ENCODE results near the gene CSRNP2.

The CSRNP2 gene

GRCh38 chr12:51076236-51076930 is 7.0 kb downstream of the CSRNP2 start:
- DNase-seq: peak; percentile 51

- no peak for DNase-seq
Measured at GRCh38 chr12:51075390-51075789, 8.0 kb downstream of the CSRNP2 start.

DNA sequence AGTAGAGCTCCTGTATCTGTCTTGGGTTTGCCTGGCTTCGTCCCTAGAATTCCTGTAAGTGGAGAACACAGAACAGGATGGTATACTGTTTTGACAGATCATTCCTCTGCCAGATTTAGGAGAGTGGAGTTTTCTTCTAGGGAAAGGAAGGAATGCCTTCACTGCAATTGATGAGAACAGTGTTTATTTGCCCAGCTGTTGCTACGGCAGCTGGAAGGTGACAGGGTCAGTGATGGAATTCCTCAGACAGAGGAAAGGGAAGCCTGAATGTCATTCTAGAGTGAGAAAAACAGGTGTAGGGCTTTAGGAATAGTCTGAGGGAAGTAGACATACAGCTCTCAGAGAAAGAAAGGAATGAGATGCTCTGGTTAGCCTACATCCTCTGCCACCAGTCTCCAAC is 11.7 kb downstream of the CSRNP2 start:
- no peak for DNase-seq

DNA sequence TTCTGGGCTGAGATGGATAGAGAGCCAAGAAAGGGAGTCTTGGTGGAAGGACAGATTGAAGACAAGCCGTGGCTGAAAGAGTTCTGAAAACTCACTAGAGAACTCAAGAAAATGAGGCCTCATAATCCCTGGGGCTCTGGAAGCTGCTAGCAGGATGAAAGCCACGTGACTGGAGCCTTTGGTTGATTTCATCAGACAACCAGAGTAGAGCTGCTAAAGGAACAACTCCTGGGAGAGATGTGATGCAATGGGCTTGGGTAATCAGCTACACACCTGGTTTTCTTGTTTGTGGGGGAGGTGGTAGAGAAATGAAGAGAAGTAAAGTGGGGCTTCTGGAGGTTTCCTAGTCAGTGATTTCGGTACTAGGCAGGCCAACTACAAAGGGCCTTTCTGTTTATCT is 13.4 kb downstream of the CSRNP2 start:
- DNase-seq: no peak

DNA sequence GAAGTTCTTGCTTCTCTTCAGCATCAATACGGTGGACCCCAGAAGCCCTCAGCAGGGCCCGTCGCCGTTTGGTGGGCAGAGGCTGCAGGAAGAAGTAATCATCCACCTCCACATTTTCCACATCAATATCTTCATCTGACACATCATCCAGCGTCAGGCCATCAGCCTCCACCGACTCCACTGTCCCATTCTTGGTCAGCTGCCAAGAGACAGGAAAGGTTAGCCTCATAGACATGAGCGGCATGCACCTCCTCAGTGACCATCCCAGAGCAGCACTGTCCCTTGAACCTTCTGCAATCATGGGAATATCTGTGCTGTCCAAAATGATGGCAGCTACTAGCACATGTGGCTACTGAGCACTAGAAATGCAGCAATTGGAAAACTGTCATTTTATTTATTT is 15.6 kb downstream of the CSRNP2 start:
- DNase-seq: no peak

- DNase-seq: no peak
Measured at GRCh38 chr12:51067229-51067628, 16.2 kb downstream of the CSRNP2 start.

- no peak for DNase-seq
Measured at GRCh38 chr12:51065530-51065929, 17.9 kb downstream of the CSRNP2 start.

DNA sequence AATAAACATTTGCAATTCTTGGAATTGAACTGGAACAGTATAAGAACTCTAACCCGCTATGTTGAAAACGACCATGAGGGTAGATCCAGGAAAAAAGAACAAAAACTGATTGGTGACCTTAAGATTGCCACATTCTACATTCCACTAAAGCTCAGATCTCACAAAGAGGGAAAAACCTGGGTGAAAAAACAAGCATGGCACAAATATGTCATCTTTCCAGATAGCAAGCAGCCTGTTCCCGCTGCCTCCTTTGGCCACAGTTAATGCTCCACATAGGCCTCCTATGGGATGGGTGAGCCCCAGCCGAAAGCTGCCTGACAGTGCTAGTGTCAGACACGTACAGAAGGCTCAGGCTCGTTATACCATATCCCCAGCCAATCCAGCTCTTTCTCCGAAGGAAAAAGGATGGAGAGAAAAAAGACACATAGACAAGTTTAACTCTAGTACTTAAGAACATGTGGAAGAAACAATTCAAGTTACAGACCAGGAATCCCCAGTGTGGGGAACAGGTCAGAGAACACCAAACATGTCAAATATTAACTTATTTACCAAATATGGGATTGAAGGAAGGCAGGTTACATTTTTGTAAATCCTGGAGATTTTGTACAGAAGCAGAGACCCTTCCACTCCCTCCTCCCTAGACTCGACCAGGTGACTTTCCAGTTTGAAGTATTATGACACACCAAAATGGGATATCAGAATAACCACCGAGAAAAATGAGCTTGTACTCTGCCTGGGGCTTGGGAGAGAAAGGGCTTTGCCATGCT is 20.6 kb downstream of the CSRNP2 start:
- no peak for DNase-seq

GRCh38 chr12:51059086-51059485 is 24.3 kb downstream of the CSRNP2 start:
- no peak for DNase-seq

DNA sequence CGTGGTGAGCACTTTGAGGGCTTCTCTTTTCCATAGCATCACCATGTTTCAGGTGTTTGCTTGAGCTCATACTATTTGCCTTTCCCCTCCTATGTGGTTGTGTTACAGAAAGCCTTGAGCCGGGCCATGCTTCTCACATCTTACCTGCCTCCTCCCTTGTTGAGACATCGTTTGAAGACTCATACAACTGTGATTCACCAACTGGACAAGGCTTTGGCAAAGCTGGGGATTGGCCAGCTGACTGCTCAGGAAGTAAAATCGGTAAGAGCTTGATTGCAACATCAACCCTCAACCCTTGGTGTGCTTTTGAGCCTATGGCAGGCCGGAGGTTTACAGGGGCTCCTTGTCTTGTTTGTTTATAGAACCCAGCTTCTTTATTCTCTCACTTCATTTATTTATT is 27.2 kb downstream of the CSRNP2 start:
- no peak for DNase-seq

GRCh38 chr12:51055060-51055459 is 28.3 kb downstream of the CSRNP2 start:
- DNase-seq: no peak

GRCh38 chr12:51051787-51052186 is 31.6 kb downstream of the CSRNP2 start:
- no peak for DNase-seq

DNA sequence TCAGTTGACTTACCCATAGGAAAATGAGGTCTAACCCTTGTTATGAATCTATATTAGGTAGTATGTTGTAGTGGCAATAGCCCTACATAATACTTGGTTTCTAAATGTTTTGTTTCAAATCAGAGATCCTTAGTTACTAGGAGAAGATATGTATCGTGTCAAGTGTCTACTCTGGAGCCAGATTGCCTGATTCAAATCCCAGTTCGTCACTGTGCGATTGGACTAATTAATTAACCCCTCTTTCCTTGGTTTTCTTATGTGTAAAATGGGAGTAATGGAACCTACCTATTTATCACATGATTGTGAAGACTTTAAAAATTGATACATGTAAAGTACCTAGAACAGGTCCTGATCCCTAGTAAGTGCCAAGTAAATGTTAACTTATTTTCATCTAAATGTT is 33.9 kb downstream of the CSRNP2 start:
- DNase-seq: no peak

GRCh38 chr12:51048661-51049251 is 34.6 kb downstream of the CSRNP2 start:
- no peak for DNase-seq

GRCh38 chr12:51047655-51048540 is 35.5 kb downstream of the CSRNP2 start, which contains the start of gene LETMD1:
LETMD1 (plus strand) TSS chr12:51048327; CDS start chr12:51048357, 30 bp downstream.
- DNase-seq: peak; percentile 92

DNA sequence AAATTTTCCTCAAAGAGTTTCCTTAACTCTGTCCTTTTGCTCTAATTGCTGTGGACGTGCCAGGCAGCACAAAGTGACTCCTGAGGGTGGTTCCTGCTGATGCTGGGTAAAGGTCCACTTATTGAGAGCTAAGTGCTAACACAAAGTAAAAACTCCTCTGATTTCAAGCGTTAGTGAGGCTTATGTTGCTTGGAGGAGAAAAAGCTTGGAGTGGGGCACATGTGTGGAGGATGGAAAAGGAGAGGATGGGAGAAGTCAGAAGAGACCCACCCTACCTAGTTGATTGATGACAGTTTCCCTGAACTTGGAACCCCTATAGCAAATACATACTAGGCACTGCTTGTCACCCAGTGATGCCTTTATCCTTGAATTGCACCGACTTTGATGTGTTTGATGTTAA is 47.1 kb downstream of the CSRNP2 start:
- no peak for DNase-seq

DNA sequence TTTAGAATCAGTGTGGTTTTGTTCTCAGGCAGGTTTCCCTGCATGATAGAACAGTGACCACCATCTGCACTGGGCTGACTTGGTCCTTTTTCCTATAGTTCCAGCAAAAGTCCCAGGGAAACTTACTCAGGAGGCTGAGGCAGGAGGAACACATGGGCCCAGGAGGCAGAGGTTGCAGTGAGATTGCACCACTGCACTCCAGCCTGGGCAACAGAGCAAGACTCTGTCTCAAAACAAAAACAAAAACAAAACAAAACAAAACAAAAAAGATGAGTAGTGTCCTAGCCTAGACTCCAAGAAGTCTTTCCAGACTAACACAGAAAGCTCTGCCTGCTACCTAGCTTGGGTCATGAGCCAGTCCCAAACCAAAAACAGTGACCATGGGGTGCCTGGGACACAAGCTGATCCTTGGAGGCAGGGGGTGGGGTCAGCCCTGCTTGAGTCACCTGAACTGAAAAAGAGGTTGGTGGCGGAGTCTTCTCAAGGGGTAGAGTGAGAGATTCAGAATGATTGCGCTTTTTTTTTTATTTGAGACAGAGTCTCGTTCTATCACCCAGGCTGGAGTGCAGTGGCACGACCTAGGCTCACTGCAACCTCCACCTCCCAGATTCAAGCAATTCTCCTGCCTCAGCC is 49.8 kb downstream of the CSRNP2 start:
- no peak for DNase-seq

- DNase-seq: no peak
Measured at GRCh38 chr12:51033048-51033447, 50.3 kb downstream of the CSRNP2 start.

DNA sequence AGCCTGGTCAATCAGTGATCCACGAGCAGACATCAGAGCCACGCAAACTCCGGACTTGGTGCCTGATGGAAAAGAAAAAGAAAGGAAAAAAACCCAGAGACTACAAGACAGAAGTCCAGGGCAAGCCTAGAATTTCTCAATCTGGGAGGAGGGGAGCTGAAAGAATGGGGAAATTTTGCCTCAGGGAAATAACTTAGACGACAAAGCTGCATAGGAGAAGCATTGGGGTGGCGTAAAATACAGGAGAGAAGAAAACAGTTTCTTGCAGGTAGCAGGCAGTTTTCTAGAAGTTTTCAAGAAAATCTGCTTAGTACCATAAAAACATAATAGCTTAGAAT is 54.6 kb downstream of the CSRNP2 start:
- no peak for DNase-seq

DNA sequence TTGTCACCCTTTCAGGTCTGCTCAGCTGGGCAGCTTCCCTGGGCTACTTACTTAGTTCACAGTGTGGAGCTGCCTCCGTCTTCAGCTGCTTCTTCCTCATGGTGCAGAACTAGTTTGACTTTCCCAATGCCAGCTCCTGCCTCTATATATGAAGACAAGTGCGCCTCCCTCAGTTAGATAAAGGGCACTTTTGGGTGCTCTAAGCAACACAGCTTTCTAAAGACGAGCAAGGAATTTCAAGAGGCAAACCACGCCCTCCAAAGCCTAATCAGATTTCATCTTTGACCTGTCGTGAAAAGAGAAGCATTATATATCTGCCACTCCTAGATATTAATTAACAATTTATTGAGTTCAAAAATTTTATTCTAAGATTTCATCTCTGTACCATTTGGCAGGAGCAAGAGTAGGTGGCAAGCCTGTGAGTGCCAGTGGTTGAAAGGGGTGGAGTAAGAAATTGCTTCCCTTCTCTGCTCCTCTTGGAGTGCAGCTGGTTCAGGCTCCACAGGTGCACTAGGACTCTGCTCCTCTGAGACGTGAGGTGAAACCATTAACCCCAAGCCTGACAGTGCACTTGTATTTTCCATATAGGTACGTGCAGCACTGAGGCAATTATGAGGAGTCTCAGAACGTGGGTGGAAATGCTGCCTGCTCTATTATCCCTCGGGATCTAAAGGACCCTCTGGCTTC is 55.1 kb downstream of the CSRNP2 start:
- DNase-seq: peak; percentile 36

GRCh38 chr12:51027342-51027835 is 56.0 kb downstream of the CSRNP2 start:
- no peak for DNase-seq

Measured in stimulated activated CD8-positive, alpha-beta memory T cell treated with anti-CD3 and anti-CD28 coated beads, Interleukin-4, amount 100 ng/mL, for 48 hours (primary cell).